DND-41 (cell line): Measurements from ENCODE around the gene CFAP91.

Source experiments
- EZH2 ChIP-seq: IDR thresholded peaks from 3 replicates; pipeline ENCODE4 v1.6.1; 2012; ENCODE audit warnings: borderline replicate concordance, low read depth, mild to moderate bottlenecking, moderate library complexity, low read length, inconsistent platforms; ENCODE audit not compliant: severe bottlenecking
- TF ChIP-seq, protein P1 (sequence below): IDR thresholded peaks from 2 replicates; pipeline ENCODE4 v1.5.1; 2012; ENCODE audit warnings: borderline replicate concordance, low read length, moderate library complexity, mild to moderate bottlenecking; ENCODE audit not compliant: poor library complexity, severe bottlenecking; ENCODE audit errors: extremely low read depth

DNA sequence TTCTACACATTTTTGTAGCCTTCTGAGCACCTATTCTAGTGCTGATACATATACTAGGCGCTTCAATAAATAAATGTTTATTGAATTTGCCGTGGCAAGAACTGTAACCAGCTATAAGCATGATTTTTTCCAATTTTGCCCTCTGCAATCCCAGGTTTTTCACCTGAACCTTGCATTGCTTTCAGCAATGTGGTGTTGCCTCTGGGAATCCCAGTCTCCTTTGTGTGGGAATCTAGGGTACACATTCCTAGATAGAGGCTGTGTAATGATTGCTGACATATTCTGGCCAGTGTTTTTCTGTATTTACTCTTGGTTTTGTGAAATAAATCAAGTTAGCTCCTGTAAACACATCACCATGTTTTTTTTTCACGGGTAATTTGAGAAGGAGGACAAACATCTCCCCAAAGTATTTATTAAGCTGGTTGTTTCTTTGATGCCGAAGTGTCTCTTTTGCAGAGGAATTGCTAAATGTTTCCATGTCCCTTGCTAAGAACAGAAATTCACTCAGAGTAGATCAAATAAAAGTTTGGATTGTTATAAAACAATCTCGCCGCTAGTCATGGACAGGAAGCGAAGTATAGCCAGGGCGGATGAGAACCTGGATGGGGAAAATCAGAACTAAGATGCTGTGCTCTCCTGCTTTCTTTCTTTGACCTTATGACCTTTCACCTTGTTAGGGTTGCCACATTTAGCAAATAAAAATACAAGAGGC, 1.2 kb downstream of the CFAP91 start:
- no peak for TF ChIP-seq EZH2
- TF ChIP-seq, protein P1, sequence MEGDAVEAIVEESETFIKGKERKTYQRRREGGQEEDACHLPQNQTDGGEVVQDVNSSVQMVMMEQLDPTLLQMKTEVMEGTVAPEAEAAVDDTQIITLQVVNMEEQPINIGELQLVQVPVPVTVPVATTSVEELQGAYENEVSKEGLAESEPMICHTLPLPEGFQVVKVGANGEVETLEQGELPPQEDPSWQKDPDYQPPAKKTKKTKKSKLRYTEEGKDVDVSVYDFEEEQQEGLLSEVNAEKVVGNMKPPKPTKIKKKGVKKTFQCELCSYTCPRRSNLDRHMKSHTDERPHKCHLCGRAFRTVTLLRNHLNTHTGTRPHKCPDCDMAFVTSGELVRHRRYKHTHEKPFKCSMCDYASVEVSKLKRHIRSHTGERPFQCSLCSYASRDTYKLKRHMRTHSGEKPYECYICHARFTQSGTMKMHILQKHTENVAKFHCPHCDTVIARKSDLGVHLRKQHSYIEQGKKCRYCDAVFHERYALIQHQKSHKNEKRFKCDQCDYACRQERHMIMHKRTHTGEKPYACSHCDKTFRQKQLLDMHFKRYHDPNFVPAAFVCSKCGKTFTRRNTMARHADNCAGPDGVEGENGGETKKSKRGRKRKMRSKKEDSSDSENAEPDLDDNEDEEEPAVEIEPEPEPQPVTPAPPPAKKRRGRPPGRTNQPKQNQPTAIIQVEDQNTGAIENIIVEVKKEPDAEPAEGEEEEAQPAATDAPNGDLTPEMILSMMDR, result no peak
